HG02642 (cell line): ENCODE data around the gene SLC26A11.
"Not testable (repeated sequence)": the region's sequence is repeated elsewhere in the genome, so short reads cannot be mapped to it uniquely, and the experiment has no call there.

Source experiments
- ATAC-seq: cut with Tn5 transposase; IDR thresholded peaks from one replicate; pipeline ENCODE4 v1.9.1; 2021; ENCODE audit warnings: mild to moderate bottlenecking; ENCODE audit not compliant: unreplicated experiment, poor library complexity

Gene SLC26A11

GRCh38 chr17:80236911-80237310 lies 16.7 kb downstream of the SLC26A11 start:
- ATAC-seq, result no peak

GRCh38 chr17:80237386-80237785 lies 17.2 kb downstream of the SLC26A11 start:
- ATAC-seq, result no peak

- no peak for ATAC-seq
Measured at GRCh38 chr17:80242505-80242904, 22.3 kb downstream of the SLC26A11 start.

- ATAC-seq, result no peak
Measured at GRCh38 chr17:80243526-80244433, 23.6 kb downstream of the SLC26A11 start.

GRCh38 chr17:80244448-80244847 lies 24.2 kb downstream of the SLC26A11 start:
- ATAC-seq, result not testable (repeated sequence)

GRCh38 chr17:80244871-80245509 lies 24.8 kb downstream of the SLC26A11 start:
- no peak for ATAC-seq

GRCh38 chr17:80245566-80246265 lies 25.5 kb downstream of the SLC26A11 start:
- ATAC-seq, result no peak

- ATAC-seq, result no peak
Measured at GRCh38 chr17:80246266-80246681, 26.0 kb downstream of the SLC26A11 start.

- no peak for ATAC-seq
Measured at GRCh38 chr17:80246726-80247125, 26.5 kb downstream of the SLC26A11 start.

- no peak for ATAC-seq
Measured at GRCh38 chr17:80247561-80247960, 27.3 kb downstream of the SLC26A11 start.

GRCh38 chr17:80248001-80248893 lies 28.0 kb downstream of the SLC26A11 start:
- ATAC-seq, result no peak

GRCh38 chr17:80248894-80249710 lies 28.9 kb downstream of the SLC26A11 start:
- ATAC-seq, result no peak

- ATAC-seq, result no peak
Measured at GRCh38 chr17:80251966-80252365, 31.7 kb downstream of the SLC26A11 start.

- ATAC-seq, result no peak
Measured at GRCh38 chr17:80252871-80253270, 32.6 kb downstream of the SLC26A11 start.

GRCh38 chr17:80253631-80254395 lies 33.6 kb downstream of the SLC26A11 start:
- ATAC-seq, result no peak

- ATAC-seq, result peak; percentile 49
Measured at GRCh38 chr17:80254396-80255251, 34.4 kb downstream of the SLC26A11 start.

- no peak for ATAC-seq
Measured at GRCh38 chr17:80256034-80256350, 35.8 kb downstream of the SLC26A11 start.
